CD4-positive, alpha-beta T cell treated with Interferon gamma for 1 hour (primary cell): ENCODE measurements around the gene MAST2.

ENCODE experiments used
- DNase-seq: peaks from one replicate; pipeline ENCODE4 v3.0.0-alpha.2; 2020

Gene MAST2

GRCh38 chr1:45998020-45998617, 194.7 kb downstream of the MAST2 start:
- DNase-seq: no peak

GRCh38 chr1:45999507-45999906, 196.1 kb downstream of the MAST2 start:
- DNase-seq: no peak

- no peak for DNase-seq
Measured at GRCh38 chr1:46001081-46001785, 197.8 kb downstream of the MAST2 start.

GRCh38 chr1:46002551-46003150, 199.2 kb downstream of the MAST2 start:
- DNase-seq: no peak

- no peak for DNase-seq
Measured at GRCh38 chr1:46003315-46003714, 199.9 kb downstream of the MAST2 start.

GRCh38 chr1:46004492-46004891, 201.1 kb downstream of the MAST2 start:
- no peak for DNase-seq

GRCh38 chr1:46005594-46005993, 202.2 kb downstream of the MAST2 start:
- no peak for DNase-seq

GRCh38 chr1:46008585-46008984, 205.2 kb downstream of the MAST2 start:
- no peak for DNase-seq

GRCh38 chr1:46010611-46011010, 207.2 kb downstream of the MAST2 start:
- no peak for DNase-seq

- no peak for DNase-seq
Measured at GRCh38 chr1:46011121-46011695, 207.8 kb downstream of the MAST2 start.

GRCh38 chr1:46012236-46012635, 208.8 kb downstream of the MAST2 start:
- no peak for DNase-seq

- DNase-seq: no peak
Measured at GRCh38 chr1:46013581-46013980, 210.2 kb downstream of the MAST2 start.

GRCh38 chr1:46017876-46018503, 214.6 kb downstream of the MAST2 start:
- DNase-seq: no peak

GRCh38 chr1:46019348-46019747, 215.9 kb downstream of the MAST2 start:
- DNase-seq: no peak

- no peak for DNase-seq
Measured at GRCh38 chr1:46020010-46020409, 216.6 kb downstream of the MAST2 start.

GRCh38 chr1:46021046-46021996, 217.9 kb downstream of the MAST2 start:
- no peak for DNase-seq

- no peak for DNase-seq
Measured at GRCh38 chr1:46026531-46026930, 223.1 kb downstream of the MAST2 start.

- DNase-seq: no peak
Measured at GRCh38 chr1:46027788-46028573, 224.6 kb downstream of the MAST2 start.

GRCh38 chr1:46030074-46030870, 226.9 kb downstream of the MAST2 start:
- no peak for DNase-seq

GRCh38 chr1:46030876-46031660, 227.7 kb downstream of the MAST2 start:
- no peak for DNase-seq
